Caki2 (cell line): Measurements from ENCODE around the gene SUMO1. TPM values are rescaled to one million over a fixed set of nuclear protein-coding genes. Genes with fewer than 3 reads are reported as not detected.

Experiments
- DNase-seq: peaks from one replicate; pipeline ENCODE4 v3.0.0-alpha.2; 2015; ENCODE audit warnings: low read depth
- in situ Hi-C: cut with HindIII; loops from 2 replicates; pipeline ENCODE4 v1.10.0; 2016; ENCODE audit warnings: low sequenced_read_pairs, low pct_unique_long_range_greater_than_20kb, mixed read lengths
- total RNA-seq: library from RNA; depleted of rRNA; stranded (reverse); fragments of >200 nt; shearing (Covaris generic); gene quantifications from 2 replicates; pipeline ENCODE4 v1.2.3, GENCODE V29; 2014; ENCODE audit warnings: low replicate concordance; rRNA removed

SUMO1 gene
- total RNA-seq, 1 experiment from 2014 or later = 266 TPM

DNA sequence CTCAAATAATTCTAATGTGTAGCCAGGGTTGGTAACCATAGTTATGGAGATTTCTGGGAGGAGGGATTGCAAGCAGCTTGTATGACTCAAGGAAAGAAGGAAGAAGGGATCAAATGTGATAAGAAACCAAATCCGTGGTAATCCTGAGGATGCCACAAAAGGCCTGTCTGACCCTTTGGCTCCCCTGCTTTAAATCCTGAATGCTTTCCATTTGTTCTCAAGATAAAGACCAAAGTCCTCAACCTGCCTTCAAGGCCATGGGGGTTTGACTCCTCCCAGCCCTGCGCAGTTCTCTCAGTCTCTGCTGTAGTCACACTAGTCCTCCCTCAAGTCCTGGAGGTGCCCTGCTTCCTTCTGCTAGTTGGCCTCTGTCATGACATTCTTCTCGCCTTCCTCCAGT lies 74.0 kb downstream of the SUMO1 start:
- in situ Hi-C loops = no loop called here
- DNase-seq = no peak

DNA sequence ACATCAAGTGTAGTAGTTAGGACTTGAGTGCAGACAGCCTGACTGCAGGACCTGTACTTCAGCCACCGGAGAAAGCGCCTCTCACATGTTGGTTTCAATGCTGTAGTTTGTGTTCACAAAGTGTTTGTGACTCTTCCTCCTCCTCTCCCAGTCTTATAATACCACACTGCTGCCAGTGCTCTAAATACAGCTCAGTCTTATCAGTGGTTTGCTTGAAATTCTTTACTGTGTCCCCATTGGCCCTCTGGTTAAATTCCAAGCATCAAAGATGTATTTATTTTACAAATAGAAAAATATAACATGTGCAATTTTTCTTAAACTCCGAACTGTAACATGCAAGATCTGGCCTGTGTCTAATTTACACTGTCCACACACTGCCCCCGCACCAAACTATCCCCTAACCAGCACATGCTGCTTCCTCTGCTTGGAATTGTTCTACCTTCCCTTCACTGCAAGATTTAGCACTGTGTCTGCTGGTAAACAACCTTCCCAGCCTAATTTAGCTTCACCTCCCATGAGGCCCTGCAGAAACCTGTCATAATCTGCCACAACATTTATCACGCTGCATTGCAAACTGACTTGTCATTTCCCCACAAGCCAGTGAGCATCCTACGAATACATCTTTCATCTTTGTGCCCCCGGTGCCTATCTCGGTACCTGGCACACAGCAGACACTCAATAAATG lies 77.1 kb downstream of the SUMO1 start:
- DNase-seq = no peak
- in situ Hi-C loops = no loop called here

DNA sequence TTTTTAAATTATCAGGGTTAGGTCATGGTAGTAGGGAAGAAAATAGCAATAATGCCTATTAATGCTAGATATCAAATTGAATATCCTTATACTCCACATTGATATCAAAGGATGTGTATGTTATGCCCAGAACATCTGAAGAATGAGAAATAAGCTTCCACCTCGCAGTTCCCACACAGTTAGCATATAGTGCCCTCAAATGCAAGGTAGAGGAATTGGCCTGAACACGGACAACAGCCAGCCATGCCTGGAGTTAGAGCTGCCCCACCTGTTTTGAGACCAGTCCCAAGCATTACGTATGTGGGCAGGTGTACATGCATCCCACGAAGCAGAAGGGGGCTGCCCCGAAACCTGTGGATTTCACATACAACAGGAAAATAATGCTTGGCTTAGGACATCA lies 79.6 kb downstream of the SUMO1 start:
- in situ Hi-C loops = no loop called here
- no peak for DNase-seq

DNA sequence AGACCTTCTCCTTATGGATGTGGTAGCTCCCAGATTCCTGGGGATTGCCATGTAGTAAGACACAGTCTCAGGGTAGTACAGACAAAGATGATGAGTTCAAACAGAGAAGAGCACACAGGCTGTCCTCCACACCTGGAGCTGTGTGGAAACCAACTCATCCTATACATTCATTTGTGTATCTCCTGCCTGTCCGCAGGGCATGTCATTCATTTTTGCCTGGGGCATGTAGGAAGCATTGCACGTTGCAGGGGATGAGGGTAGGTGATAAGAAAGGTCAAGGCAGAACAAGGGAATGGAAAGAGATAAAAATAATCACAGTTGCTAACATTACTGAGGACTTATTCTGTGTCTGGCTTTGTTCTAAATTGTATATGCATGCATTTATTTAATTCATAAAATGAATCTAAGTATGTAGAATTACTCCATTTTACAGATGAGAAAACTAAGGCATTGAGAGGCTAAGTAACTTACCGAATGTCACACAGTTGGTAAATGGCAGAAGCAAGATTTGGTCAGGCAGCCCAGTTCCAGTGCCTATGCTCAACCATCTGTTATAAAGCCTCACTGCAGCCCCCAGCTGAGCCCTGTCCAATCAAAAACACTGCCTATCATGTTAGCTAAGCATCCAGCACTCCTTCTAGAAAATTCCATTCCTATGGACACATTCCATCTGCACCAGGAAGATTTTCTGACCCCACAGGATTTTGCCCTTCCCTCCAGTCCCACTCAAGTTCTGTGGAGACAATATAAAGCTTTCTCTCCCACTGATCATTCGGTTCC lies 81.0 kb downstream of the SUMO1 start:
- no peak for DNase-seq
- in situ Hi-C loops = no loop called here

Other genes starting within 250 kb of the SUMO1 start
- gene FZD7, start 204.7 kb downstream of the SUMO1 start, total RNA-seq = 83.2 and 92.1 TPM in 2 replicates
- not detected in 2 replicates for gene KIAA2012, start 165.3 kb downstream of the SUMO1 start, total RNA-seq
- gene NOP58, start 27.2 kb upstream of the SUMO1 start, total RNA-seq = 34.1 and 50.4 TPM in 2 replicates
- gene BMPR2, start 137.7 kb upstream of the SUMO1 start, total RNA-seq = 9.8 and 15.0 TPM in 2 replicates